Lower lobe of right lung (tissue), 2 donors: ENCODE measurements around the gene CKAP5. TPM values are rescaled to one million over a fixed set of nuclear protein-coding genes. Genes with fewer than 3 reads are reported as not detected.

Experiments used
- ATAC-seq, 2 donors: fragments of 200-7000 bp; cut with Tn5 transposase; one replicate each; pipeline ENCODE4 v1.9.1; 2020 to 2022; ENCODE audit warnings: mild to moderate bottlenecking in 2 of 2, moderate library complexity in 2 of 2
- DNase-seq: peaks from one replicate; pipeline ENCODE4 v3.0.0-alpha.2; 2020
- H3K27ac ChIP-seq: fragments of 200-600 bp; one replicate; pipeline ENCODE4 v1.8.0; 2022
- H3K27me3 ChIP-seq: fragments of 200-600 bp; one replicate; pipeline ENCODE4 v1.8.0; 2022; ENCODE audit warnings: low read depth
- H3K36me3 ChIP-seq: fragments of 200-600 bp; one replicate; pipeline ENCODE4 v1.8.0; 2022; ENCODE audit warnings: mild to moderate bottlenecking
- H3K4me1 ChIP-seq: fragments of 200-600 bp; one replicate; pipeline ENCODE4 v1.8.0; 2022
- H3K4me3 ChIP-seq: fragments of 200-600 bp; one replicate; pipeline ENCODE4 v1.8.0; 2022; ENCODE audit warnings: mild to moderate bottlenecking
- H3K9me3 ChIP-seq: fragments of 200-600 bp; one replicate; pipeline ENCODE4 v1.8.0; 2022
- intact Hi-C: fragments of 100-400 bp; cut with DNase I; formaldehyde crosslinking; loops from one replicate; pipeline ENCODE4 v1.11.0; 2022
- total RNA-seq: library from RNA; stranded (reverse); fragmentation: NEBNext Ultra II Directional; extraction: Animal tissue kit (Norgen Biotek cat#: 25700); gene quantifications from one replicate; pipeline ENCODE4 v1.2.1, GENCODE V29; 2021
- TF ChIP-seq, protein P1 (sequence below): fragments of 200-600 bp; IDR thresholded peaks from one replicate; pipeline ENCODE4 v1.8.0; 2022; ENCODE audit warnings: antibody characterized with exemption, mild to moderate bottlenecking
- donor health status: DM: no; HTN: yes; CAD: no; lungs with severe emphysema.

CKAP5 gene
- total RNA-seq, 1 donor from 2014 or later: 59.7 TPM

DNA sequence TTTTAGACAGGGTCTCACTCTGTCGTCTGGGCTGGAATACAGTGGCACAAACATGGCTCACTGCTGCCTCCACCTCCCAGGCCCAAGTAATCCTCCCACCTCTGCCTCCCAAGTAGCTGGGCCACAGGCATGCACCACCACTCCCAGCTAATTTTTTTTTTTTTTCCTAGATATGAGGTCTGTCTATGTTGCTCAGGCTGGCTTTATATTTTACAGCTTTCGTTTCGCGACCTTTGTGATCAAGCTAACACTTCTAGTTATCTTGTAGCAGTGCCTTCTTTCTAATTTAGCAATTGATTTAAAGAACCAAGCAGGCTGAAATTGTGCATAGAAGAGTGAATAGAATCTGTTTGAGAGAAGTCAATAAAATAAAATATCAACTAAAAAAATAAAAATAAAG, 11.3 kb downstream of the CKAP5 start:
- Histone ChIP-seq H3K27me3 (no peaks in the 10 kb centered on the region), H3K36me3 (no peaks in the 10 kb centered on the region), H3K9me3 (no peaks in the 10 kb centered on the region), H3K27ac (no peak overlapping the region), H3K4me3 (no peak overlapping the region), H3K4me1 (peaks cover 8% of the 10 kb centered on the region)
- DNase-seq: no peak
- TF ChIP-seq, protein P1, sequence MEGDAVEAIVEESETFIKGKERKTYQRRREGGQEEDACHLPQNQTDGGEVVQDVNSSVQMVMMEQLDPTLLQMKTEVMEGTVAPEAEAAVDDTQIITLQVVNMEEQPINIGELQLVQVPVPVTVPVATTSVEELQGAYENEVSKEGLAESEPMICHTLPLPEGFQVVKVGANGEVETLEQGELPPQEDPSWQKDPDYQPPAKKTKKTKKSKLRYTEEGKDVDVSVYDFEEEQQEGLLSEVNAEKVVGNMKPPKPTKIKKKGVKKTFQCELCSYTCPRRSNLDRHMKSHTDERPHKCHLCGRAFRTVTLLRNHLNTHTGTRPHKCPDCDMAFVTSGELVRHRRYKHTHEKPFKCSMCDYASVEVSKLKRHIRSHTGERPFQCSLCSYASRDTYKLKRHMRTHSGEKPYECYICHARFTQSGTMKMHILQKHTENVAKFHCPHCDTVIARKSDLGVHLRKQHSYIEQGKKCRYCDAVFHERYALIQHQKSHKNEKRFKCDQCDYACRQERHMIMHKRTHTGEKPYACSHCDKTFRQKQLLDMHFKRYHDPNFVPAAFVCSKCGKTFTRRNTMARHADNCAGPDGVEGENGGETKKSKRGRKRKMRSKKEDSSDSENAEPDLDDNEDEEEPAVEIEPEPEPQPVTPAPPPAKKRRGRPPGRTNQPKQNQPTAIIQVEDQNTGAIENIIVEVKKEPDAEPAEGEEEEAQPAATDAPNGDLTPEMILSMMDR: no peak
- intact Hi-C loops: no loop called here
- ATAC-seq: no peak

- TF ChIP-seq, protein P1: no peak
- Histone ChIP-seq H3K4me1 (peaks cover 4% of the 10 kb centered on the region), H3K9me3 (no peaks in the 10 kb centered on the region), H3K27ac (no peak overlapping the region), H3K4me3 (no peak overlapping the region), H3K36me3 (no peaks in the 10 kb centered on the region), H3K27me3 (no peaks in the 10 kb centered on the region)
- no peak for ATAC-seq
- intact Hi-C loops: no loop called here
- DNase-seq: no peak
These were observed 13.4 kb downstream of the CKAP5 start for GRCh38 chr11:46832511-46833214.

DNA sequence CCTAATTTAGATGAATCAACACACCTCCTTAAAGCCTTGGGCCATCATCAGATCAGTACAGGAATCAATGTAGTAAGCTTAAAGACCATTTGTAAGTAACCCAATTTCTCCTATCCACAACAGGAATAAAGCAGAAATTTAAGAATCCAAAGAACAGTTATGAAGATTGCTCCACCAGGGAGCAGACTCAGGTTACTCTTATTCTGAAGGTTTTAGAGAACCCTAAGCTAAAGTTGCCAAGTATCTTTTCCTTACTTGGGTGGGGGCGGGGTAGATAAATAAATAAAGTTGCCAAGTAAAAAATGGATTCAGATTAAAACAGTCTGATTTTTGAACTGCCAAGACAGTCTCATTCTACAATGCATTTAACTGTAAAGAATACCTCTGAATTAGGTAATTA, 18.1 kb downstream of the CKAP5 start:
- Histone ChIP-seq H3K4me1 (peaks cover 24% of the 10 kb centered on the region), H3K27me3 (no peaks in the 10 kb centered on the region), H3K4me3 (no peak overlapping the region), H3K36me3 (no peaks in the 10 kb centered on the region), H3K9me3 (no peaks in the 10 kb centered on the region), H3K27ac (no peak overlapping the region)
- ATAC-seq (no peak), DNase-seq (no peak)
- intact Hi-C loops: no loop called here
- TF ChIP-seq, protein P1: no peak

DNA sequence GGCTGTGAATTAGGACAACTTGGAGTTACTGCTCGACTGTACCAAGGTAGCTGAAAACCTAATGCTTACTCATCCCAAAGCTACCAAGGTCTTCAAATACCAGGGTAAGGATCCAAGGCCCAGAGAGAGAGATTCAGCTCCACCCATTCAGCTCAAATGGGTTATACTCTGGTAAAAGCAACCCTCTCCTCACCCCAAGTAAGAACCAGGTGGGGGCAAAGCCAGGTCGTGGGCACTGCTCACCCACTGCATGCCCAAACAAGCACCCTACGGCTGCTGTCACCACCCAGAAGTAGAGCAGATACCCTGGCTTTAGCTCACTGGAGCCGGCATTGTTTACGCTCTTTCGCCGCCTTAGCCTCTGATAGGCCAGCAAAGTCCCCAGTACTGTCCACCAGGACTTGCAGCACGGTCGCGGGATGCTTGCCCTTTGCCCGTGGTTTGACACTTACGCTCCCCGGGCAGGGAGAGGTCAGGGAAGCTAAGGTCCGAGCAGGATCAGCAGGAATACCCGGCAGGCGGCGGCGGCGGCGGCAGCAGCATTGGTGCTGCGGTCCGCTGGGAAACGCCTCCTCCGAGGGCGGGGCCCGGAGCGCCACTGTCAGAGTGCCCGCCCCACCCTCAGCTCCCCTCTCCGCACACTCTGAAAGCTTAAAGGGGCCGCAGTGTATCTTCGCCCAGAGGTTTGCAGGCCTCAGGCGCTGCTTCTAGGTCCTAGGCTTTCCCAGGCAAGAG, 19.6 kb downstream of the CKAP5 start:
- TF ChIP-seq, protein P1: peak; percentile 25
- ATAC-seq: peak; percentile 99 to 100
- Histone ChIP-seq H3K36me3 (no peaks in the 10 kb centered on the region), H3K27me3 (no peaks in the 10 kb centered on the region), H3K9me3 (no peaks in the 10 kb centered on the region), H3K4me3 (peak overlapping the region; percentile 64), H3K27ac (peak overlapping the region; percentile 39), H3K4me1 (peaks cover 24% of the 10 kb centered on the region)
- peak; percentile 91 for DNase-seq
- intact Hi-C loops: no loop called here

- Histone ChIP-seq H3K27me3 (no peaks in the 10 kb centered on the region), H3K4me3 (no peak overlapping the region), H3K4me1 (no peaks in the 10 kb centered on the region), H3K27ac (no peak overlapping the region), H3K36me3 (peaks cover 61% of the 10 kb centered on the region), H3K9me3 (no peaks in the 10 kb centered on the region)
- TF ChIP-seq, protein P1: peak; percentile 20
- no peak for ATAC-seq
- intact Hi-C loops: no loop called here
- DNase-seq: no peak
These were observed 37.2 kb downstream of the CKAP5 start for GRCh38 chr11:46808799-46809431.
